ENCODE data around the gene NEMP1. TPM values are rescaled to one million over a fixed set of nuclear protein-coding genes. Genes with fewer than 3 reads are reported as not detected.

The NEMP1 gene
- total and polyA plus RNA-seq, 3 donors from 2014 or later, result 15.9 to 18.2 (median 18.1) TPM

DNA sequence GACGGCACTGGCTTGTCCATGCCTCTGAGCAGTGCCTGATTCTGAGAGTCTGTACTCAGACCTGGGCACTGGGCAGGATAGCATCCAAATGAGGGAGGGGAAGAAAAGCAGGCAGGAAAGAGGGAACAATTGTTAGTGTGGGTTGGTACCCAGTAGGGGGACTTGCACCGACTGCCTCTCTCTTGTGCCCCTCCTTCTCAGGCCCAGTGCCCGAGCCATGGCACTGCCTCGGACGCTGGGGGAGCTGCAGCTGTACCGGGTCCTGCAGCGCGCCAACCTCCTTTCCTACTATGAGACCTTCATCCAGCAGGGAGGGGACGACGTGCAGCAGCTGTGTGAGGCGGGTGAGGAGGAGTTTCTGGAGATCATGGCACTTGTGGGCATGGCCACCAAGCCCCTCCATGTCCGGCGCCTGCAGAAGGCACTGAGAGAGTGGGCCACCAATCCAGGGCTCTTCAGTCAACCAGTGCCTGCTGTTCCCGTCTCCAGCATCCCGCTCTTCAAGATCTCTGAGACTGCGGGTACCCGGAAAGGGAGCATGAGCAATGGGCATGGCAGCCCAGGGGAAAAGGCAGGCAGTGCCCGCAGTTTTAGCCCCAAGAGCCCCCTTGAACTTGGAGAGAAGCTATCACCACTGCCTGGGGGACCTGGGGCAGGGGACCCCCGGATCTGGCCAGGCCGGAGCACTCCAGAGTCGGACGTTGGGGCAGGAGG is 12.5 kb upstream of the NEMP1 start:
- intact Hi-C loops (cut with DNase I; ENCODE audit: low total_unique reads), result no loop called here
- TF ChIP-seq, protein P1, sequence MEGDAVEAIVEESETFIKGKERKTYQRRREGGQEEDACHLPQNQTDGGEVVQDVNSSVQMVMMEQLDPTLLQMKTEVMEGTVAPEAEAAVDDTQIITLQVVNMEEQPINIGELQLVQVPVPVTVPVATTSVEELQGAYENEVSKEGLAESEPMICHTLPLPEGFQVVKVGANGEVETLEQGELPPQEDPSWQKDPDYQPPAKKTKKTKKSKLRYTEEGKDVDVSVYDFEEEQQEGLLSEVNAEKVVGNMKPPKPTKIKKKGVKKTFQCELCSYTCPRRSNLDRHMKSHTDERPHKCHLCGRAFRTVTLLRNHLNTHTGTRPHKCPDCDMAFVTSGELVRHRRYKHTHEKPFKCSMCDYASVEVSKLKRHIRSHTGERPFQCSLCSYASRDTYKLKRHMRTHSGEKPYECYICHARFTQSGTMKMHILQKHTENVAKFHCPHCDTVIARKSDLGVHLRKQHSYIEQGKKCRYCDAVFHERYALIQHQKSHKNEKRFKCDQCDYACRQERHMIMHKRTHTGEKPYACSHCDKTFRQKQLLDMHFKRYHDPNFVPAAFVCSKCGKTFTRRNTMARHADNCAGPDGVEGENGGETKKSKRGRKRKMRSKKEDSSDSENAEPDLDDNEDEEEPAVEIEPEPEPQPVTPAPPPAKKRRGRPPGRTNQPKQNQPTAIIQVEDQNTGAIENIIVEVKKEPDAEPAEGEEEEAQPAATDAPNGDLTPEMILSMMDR (IDR thresholded peaks at IDR 0.05), result no peak
- no peak for TF ChIP-seq POLR2A (IDR thresholded peaks at IDR 0.05)
- H3K4me1 ChIP-seq, result peaks cover 44% of the 10 kb centered on the region
- DNase-seq, result peak; percentile 48
- no peaks in the 10 kb centered on the region for H3K27me3 ChIP-seq
- peak overlapping the region in 1 of 2 donors; percentile 100 for H3K27ac ChIP-seq
- H3K9me3 ChIP-seq, result no peaks in the 10 kb centered on the region
- 48 to 55% methylated on average over 17 to 22 of the region's 22 CpGs for WGBS, 2 donors
- H3K4me3 ChIP-seq, result no peak overlapping the region
- no peaks in the 10 kb centered on the region for H3K36me3 ChIP-seq (ENCODE audit: low read depth, missing control alignments)

DNA sequence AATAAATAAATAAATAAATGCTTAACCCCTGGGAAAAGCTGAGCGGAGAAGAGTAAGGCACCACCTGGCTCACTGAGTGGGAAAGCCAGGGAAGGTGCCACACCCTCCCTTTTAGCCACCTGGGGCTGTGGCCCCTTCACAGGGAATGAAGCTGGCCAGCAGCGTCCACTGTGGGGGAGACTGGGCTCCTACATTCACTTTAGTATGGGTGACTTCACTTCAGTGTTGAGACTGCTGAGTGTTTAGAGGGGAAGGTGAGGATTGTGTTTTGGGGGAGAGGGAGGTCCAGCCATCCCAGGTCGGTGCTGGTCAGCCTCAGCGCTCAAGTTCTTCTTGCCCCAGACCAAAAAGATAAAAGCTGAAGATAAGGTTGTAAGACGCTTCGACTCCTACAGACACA is 11.9 kb upstream of the NEMP1 start:
- 6 to 10% methylated on average over 6 of the region's 6 CpGs for WGBS, 2 donors
- H3K4me1 ChIP-seq, result peaks cover 50% of the 10 kb centered on the region
- intact Hi-C loops (cut with DNase I; ENCODE audit: low total_unique reads), result no loop called here

DNA sequence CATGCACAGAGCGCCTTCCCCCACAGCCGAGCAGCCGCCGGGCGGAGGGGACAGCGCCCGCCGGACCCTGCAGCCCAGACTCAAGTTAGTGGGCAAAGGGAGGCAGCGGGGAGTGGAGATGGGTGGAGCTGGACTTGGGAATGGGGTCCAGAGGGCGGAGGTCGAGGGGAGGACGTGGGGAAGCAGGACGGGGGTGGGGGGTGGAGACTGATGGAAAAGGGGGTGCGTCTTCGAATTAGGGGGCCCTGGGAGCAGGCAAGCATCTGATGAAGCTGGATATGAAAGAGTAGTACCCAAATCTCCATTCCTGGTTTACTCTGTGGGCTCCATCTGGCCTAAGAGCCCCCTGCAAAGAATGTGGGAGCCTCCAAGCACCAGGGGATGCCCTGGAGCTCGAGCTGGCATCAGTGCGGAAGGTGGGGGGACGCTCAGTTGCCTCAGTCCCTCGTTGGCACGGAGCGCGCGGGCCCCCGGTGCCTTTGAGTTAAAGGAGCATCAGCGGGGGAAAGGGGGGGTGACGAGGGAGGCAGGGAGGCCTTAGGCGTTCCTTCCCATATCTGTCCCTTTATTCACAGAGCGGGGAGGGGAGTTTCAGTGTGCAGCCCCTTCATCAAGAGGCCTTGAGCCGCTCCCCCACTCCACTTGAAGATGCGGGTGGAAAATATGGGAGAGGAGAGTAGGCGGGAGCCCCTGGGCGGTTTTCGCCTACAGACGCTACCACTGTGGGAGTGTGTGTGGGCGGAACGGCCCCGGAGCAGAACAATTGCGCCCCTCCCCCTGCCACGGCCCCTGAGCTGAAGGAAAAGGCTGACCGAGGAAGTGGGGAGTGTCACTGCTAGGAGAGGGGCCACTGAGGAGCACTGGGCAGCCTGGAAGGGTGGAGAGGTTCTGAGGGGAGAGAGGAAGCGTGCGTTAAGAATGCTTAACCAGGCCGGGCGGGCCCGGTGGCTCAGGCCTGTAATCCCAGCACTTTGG is 11.0 kb upstream of the NEMP1 start:
- TF ChIP-seq POLR2A (IDR thresholded peaks at IDR 0.05), result no peak
- TF ChIP-seq, protein P1 (IDR thresholded peaks at IDR 0.05), result no peak
- intact Hi-C loops (cut with DNase I; ENCODE audit: low total_unique reads), result no loop called here
- Histone ChIP-seq H3K4me1 (peaks cover 50% of the 10 kb centered on the region), H3K9me3 (no peaks in the 10 kb centered on the region), H3K4me3 (peak overlapping the region; percentile 80 to 88), H3K36me3 (ENCODE audit: low read depth, missing control alignments) (no peaks in the 10 kb centered on the region), H3K27ac (peak overlapping the region; percentile 96 to 100), H3K27me3 (no peaks in the 10 kb centered on the region)
- peak; percentile 87 for DNase-seq
- 0% methylated on average over 27 to 44 of the region's 45 CpGs for WGBS, 2 donors

More for the DNA sequence above, 11.9 kb upstream of the NEMP1 start:
- H3K9me3 ChIP-seq, result no peaks in the 10 kb centered on the region
- no peaks in the 10 kb centered on the region for H3K27me3 ChIP-seq
- peak overlapping the region; percentile 80 to 88 for H3K4me3 ChIP-seq
- peak overlapping the region; percentile 96 to 100 for H3K27ac ChIP-seq
- H3K36me3 ChIP-seq (ENCODE audit: low read depth, missing control alignments), result no peaks in the 10 kb centered on the region
- no peak for TF ChIP-seq POLR2A (IDR thresholded peaks at IDR 0.05)
- TF ChIP-seq, protein P1 (IDR thresholded peaks at IDR 0.05), result no peak
- DNase-seq, result no peak

DNA sequence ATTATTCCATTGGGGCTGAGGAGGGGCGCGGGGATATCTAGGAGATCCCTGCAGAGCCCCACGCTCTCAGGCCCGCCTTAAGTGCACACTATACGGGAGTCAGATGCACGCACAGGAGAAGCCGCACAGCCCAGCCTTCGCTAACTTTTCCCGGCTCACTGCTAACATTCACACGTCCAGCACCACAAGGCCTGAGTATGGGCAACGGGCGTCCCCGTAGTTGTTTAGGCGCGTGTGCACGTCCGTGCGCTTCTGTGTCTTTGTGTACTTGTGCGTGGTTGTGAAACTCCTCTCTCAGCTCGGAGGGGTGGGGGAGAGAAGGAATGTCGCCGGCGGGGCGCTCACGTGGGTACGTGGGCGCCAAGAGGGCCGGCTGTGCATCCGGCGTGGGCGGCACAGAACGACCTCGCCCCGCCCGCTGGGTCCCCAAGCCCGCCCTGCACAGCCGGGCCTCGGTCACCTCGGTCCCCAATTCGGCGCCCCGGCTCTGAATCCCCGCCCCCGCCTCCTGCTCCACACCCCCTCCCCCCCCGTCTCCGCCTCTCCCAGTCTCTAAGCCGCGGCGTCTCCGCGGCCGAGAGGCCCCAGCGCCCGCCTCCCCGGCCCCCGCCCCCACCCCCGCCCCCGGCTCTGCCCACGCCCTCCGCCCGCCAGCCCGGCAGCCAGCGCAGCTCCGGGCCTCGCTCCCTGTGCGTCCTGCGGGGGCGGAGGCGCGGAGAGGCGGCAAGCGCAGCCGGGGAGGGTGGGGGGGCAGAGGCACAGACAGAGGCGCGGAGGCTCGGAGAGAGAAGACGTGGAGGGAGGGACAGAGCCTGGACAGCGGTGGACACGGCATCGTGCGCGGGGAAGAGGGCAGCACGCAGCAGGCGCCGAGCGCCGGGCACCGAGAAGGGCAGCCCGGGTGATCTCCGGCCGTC is 10.0 kb upstream of the NEMP1 start, which contains the start of gene NAB2:
Gene NAB2 (plus strand): TSS at position 761 of the 917 bp plus-strand sequence. CDS start 158 bp downstream, outside the sequence.
- Histone ChIP-seq H3K9me3 (no peaks in the 10 kb centered on the region), H3K36me3 (ENCODE audit: low read depth, missing control alignments) (no peaks in the 10 kb centered on the region), H3K4me1 (peaks cover 41% of the 10 kb centered on the region), H3K27ac (peak within 1 kb of the TSS; percentile 96 to 100), H3K4me3 (peak within 1 kb of the TSS; percentile 80 to 88), H3K27me3 (no peaks in the 10 kb centered on the region)
- intact Hi-C loops (cut with DNase I; ENCODE audit: low total_unique reads), result no loop called here
- peak; percentile 16 for TF ChIP-seq POLR2A (IDR thresholded peaks at IDR 0.05)
- TF ChIP-seq, protein P1 (IDR thresholded peaks at IDR 0.05), result peak in 1 of 3 experiments; percentile 11
- WGBS, 2 donors, result 1% methylated on average over 18 to 89 of the region's 91 CpGs
- DNase-seq, result peak; percentile 96

Data from testis (tissue), 3 donors.